Coronary artery (tissue), 2 donors: ENCODE data around the gene SLC30A1.
"Not testable (repeated sequence)": the region's sequence is repeated elsewhere in the genome, so short reads cannot be mapped to it uniquely, and the experiment has no call there.

Experiments used
- DNase-seq: peaks from one replicate; pipeline ENCODE4 v3.0.0-alpha.2; 2017; ENCODE audit warnings: low spot score
- H3K27ac ChIP-seq, 2 donors: fragments of 200-600 bp; sonication (generic); one replicate each; pipeline ENCODE4 v1.5.1; 2016 to 2019
- H3K4me3 ChIP-seq: fragments of 200-600 bp; sonication (generic); 2 replicates; pipeline ENCODE4 v1.5.1; 2016; ENCODE audit warnings: mild to moderate bottlenecking, moderate library complexity
- CTCF ChIP-seq: fragments of 200-600 bp; sonication (generic); IDR thresholded peaks from one replicate; pipeline ENCODE4 v1.5.1; 2019; ENCODE audit warnings: antibody characterized with exemption

SLC30A1 gene

GRCh38 chr1:211574705-211575104 is 4.3 kb downstream of the SLC30A1 start:
- no peak for DNase-seq
- Histone ChIP-seq H3K4me3 (no peak overlapping the region), H3K27ac (no peak overlapping the region)
- no peak for TF ChIP-seq CTCF

DNA sequence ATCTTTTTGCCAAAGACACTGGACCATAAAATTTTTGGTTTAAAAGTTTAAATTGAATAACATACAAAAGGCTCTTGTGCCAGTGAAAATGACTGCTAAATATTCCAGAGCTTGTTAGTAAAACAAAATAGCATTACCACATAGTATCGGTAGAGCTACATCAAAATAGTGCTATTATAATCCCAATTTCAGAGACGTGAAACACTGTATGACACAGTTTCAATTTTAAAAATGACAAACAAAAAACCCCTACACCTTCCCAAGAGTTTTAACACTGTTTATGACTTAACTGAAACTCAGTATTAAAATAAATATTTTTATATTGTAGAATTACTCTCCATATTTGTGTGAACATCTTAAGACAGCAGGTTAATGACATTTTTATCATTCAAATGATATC is 7.0 kb downstream of the SLC30A1 start:
- DNase-seq = no peak
- no peak for TF ChIP-seq CTCF
- Histone ChIP-seq H3K27ac (no peak overlapping the region), H3K4me3 (no peak overlapping the region)

DNA sequence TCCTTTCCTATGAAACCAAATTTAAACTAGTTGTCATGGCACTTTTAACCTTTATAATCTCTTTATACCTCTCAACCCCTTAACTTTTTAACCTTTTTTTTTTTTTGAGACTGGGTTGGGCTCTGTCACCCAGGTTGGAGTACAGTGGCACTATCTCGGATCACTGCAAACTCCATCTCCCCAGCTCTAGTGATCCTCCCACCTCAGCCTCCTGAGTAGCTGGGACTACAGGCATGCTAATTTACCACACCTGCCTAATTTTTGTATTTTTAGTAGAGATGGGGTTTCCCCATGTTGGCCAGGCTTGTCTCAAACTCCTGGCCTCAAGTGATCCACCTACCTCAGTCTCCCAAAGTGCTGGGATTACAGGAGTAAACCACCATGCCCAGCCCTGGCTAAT is 8.6 kb downstream of the SLC30A1 start:
- H3K4me3 ChIP-seq, DNase-seq, H3K27ac ChIP-seq: not testable (repeated sequence)

DNA sequence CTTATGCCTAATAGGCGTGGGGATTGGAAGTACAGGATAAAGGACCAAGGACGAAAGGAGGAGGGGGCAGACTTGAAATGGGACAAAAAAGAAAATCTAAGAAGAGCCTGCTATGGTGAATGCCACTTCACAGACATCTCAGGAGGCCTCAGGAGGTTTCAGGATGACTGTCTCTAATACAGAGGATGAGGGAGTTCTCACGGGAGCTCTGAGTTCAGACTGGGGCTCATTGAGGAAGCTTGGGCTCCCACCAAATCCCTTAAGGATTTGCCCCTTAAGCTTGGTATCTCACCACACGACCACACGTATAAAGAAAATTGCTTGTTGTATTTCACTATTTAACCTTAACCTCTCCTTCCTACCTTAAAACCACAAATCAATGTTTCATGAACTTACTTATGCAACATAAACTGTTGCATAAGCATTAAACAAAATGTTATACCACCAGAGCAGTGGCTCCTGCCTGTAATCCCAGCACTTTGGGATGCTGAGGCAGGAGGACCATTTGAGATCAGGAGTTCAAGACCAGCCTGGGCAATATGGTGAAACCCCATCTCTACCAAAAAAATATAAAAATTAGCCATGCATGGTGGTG is 12.4 kb downstream of the SLC30A1 start:
- H3K4me3 ChIP-seq = no peak overlapping the region
- no peak for TF ChIP-seq CTCF
- DNase-seq = no peak
- H3K27ac ChIP-seq = no peak overlapping the region

- TF ChIP-seq CTCF = no peak
- Histone ChIP-seq H3K27ac (no peak overlapping the region), H3K4me3 (no peak overlapping the region)
- DNase-seq = no peak
Observed at GRCh38 chr1:211564084-211564483, 14.9 kb downstream of the SLC30A1 start.

DNA sequence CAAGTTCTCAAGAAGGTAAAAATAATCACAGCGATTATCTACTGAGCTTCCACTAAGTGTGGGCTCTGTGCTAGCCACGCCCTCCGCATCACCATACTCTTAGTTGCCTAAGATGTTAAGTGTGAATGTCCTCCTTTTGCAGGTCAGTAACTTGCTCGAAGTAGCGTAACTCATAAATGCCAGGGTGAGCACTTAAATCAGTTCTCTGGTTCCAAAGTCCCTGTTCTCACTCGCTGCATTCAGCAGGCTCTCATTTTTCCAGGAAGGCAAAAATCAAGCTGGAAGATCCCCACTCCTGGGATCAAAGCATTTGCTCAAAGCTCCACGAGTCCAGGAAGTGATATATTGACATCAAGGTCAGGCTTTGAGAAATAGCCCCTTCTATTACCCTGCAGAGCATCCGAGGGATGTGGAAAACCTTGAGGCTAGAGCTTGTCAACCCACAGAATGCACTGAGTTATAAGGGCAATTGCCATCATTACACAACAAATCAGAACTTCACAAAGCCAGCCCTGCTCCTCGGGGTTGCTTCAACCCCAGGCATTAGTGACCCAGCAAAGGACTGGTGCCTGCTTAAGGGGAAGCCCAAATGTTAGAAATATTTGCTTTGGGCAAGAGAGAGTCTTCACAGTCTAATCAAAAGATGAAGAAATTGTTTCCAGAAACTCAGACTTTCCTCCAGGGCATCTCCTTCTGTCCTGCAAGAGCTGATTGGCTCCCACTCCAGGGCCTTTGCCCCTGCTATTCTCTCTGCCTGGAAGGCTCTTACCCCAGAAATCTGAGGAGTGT is 19.5 kb downstream of the SLC30A1 start:
- H3K4me3 ChIP-seq = no peak overlapping the region
- no peak for TF ChIP-seq CTCF
- no peak overlapping the region for H3K27ac ChIP-seq
- DNase-seq = no peak

- no peak overlapping the region for H3K27ac ChIP-seq
- no peak for TF ChIP-seq CTCF
- no peak overlapping the region for H3K4me3 ChIP-seq
- DNase-seq = no peak
Observed at GRCh38 chr1:211557894-211558625, 20.9 kb downstream of the SLC30A1 start.
